Measurements from ENCODE around the gene OTULIN. TPM values are rescaled to one million over a fixed set of nuclear protein-coding genes. Genes with fewer than 3 reads are reported as not detected.

OTULIN gene
- 16.4 to 22.7 TPM (median 21.9 TPM) in 5 replicates for total RNA-seq (2022; extraction: Qiagen RNA extraction)

DNA sequence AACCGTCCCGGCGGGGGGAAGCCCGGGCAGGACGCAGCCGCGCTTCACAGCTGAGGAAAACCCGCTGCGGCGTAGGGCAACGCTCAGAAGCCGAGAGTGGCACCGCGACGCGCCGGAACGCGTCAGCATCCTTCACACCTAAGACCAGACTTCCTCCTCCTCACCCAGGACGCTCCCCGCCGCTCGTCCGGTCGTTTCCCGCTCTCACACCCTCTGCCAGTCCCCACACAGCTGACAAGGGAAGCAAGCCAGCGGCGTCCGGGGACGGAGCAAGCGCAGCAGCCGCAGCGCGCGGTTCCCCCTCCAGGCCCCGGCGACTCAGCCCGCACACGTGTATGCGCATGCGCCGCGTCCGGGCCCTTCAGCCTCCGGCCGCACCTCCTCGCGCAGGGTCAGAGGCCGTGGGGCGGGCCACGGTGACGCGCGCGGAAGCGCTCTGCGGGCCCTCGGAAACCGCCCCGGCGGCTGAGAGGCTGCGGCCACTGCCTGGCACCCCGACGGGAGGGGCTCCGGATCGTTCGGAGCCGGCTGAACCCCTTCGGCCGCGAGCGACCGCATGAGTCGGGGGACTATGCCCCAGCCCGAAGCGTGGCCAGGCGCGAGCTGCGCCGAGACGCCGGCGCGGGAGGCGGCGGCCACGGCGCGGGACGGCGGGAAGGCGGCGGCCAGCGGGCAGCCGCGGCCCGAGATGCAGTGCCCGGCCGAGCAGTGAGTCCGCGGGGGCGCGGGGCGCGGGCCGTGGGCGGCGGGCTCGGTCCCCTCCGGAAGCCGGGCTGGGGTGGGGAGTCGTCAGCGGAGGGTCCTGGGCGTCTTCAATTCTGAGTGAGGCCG, at the start of gene OTULIN:
TSS of gene OTULIN (plus strand) at position 449 of the 831 bp plus-strand sequence. CDS start at position 557, 108 bp downstream.

Other genes with a start within 250 kb of the OTULIN start
- 14.1 to 20.7 TPM (median 18.5 TPM) in 5 replicates for gene OTULINL, start 82.9 kb upstream of the OTULIN start, total RNA-seq (2022; extraction: Qiagen RNA extraction)
- 13.8 to 24.3 TPM (median 23.0 TPM) in 5 replicates for gene ANKH, start 207.1 kb downstream of the OTULIN start, total RNA-seq (2022; extraction: Qiagen RNA extraction)

All from A549 treated with Mapracorat at 1 μM for 4 hours (cell line).